IPS-NIHi7 (cell line): ENCODE data around the gene METTL26.

ENCODE experiments used
- DNase-seq: peaks from one replicate; pipeline ENCODE4 v3.0.0; 2012; ENCODE audit warnings: mixed read lengths; ENCODE audit errors: extremely low spot score

Gene METTL26

GRCh38 chr16:658679-659571 is 22.8 kb upstream of the METTL26 start:
- DNase-seq, result no peak

GRCh38 chr16:657487-657886 is 21.4 kb upstream of the METTL26 start:
- no peak for DNase-seq

DNA sequence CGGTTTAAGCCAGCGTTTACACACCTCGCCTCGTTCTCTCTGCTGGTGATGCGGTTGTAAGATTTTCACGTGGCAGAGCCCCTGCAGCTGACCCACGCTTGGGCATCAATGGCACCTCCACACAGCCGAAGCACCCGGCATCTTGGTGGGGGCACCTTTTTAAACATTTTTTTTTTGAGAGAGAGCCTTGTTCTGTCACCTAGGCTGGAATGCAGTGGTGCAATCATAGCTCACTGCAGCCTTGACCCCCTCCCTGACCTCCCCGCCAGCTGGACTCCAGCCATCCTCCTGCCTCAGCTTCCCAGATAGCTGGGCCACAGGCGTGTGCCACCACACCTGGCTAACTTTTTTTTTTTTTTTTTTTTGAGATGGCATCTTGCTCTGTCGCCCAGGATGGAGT is 17.9 kb upstream of the METTL26 start:
- no peak for DNase-seq

DNA sequence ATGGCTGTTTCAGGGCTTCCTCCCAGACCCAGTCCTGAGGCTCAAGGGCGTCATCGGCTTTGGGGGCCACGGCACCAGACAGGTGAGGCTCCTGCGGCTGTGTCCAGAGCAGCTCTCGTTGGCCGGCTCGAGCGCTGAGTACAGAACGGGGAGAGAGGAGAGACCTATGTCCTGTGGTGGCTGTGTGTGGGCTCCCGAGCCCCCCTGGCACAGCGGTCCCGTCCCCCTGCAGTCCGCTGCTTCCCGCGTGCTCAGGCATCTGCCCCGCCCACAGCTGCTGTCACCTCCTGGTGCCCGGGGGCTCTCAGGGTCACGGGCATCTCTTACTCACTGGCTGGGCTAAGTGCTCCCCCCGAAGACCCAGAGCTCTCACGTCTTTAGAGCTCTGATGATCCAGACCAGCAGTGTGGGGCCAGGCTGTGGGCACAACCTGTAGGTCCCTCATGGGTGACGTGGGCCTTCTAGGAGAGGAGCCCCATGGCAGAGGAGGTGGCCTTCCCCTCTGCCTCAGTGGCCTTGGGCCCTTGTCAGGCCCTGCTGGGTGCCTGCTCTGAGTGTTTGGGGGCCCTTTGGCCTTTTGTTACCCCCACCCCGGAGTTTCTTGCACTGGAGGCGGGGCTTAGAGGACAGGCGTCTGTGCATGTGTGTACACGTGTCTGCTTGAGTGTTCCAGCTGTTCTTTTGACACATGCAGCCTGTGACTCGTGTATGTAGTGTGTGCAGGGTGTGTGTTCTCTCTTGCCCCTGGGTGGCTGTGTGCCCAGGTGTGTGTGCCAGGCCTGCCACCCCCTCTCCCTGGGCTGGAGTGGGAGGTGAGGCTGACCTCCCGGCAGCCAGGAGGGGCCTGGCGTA is 16.6 kb upstream of the METTL26 start:
- no peak for DNase-seq

- DNase-seq, result no peak
Measured at GRCh38 chr16:651844-652243, 15.7 kb upstream of the METTL26 start.

GRCh38 chr16:649631-650030 is 13.5 kb upstream of the METTL26 start:
- DNase-seq, result no peak

- DNase-seq, result peak; percentile 97
Measured at GRCh38 chr16:648781-649589, 12.9 kb upstream of the METTL26 start, which contains the start of gene WDR90. TSS of gene WDR90 (plus strand) at chr16:649365. CDS start at chr16:649417, 52 bp downstream.

DNA sequence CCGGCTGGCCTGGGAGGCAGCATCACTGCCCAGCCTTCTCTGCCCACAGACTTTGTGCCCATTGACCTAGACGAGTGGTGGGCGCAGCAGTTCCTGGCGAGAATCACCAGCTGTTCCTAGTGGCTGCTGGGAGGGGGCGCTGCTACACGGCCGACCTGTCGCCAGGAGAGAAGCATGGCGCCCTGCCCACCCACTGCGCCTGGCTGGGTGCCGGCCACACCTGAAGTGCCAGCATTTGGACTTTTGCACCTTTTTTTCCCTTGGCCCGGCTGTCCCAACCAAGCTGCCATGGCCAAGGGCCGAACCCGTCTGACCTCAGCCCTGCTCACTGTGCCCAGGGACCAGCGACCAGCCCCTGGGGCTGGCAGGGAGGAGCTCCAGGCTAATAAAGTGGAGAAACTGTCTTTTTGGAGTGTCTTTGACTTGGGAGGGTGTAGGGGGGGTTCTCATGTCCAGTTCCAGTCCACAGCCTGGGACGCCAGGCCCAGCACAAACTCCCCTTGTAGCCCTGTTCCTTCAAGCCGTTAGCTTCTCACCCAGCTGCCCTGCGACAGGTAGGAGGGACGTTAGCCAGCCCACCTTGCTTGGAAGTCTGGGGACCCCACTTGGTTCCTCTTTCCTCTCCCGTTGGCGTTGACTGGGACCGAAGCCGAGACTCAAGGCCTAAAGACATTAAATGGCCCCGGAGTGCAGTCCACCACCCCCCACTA is 12.1 kb upstream of the METTL26 start:
- DNase-seq, result peak; percentile 71

GRCh38 chr16:647173-647902 is 11.2 kb upstream of the METTL26 start:
- no peak for DNase-seq

DNA sequence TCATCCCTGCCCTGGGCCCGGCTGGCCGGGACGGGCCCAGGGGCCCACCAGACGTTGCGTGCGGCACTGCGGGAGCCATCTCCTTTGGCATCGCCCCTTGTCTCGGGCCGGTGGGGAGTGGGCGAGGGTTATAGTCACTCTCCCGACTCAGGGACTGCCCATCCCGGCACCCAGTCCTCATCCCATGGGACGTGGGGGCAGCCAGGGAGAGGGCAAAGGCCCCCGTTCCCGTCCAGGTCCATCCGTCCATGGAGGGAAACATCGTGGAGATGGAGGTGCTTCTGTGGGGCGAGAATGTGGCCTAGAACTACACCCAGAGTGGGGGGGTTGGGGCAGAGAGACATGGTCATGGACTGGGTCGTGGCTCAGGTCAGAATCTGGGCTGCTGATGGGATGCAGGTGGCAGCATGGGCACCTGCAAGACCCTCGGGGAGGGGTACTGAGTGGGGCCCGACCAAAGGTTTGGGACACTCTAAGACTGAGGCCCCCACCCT is 10.6 kb upstream of the METTL26 start:
- DNase-seq, result no peak

GRCh38 chr16:645852-646678 is 10.0 kb upstream of the METTL26 start:
- no peak for DNase-seq

DNA sequence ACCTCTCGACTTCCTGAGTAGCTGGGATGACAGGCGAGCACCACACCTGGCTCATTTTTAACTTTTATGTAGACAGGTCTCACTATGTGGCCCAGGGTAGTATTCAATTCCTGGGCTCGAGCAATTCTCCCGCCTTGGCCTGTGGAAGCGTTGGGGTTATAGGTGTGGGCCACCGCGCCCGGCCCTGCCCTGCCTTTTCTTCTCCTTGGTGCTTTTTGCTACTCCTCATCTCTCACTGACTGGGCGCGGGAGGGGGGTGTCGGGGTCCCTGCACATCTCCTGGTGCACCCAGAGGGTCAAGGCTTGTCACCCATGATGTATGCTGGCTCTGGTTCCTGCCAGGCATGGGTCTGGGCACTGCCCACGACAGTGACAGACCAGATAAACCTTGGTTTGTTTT is 8.5 kb upstream of the METTL26 start:
- no peak for DNase-seq

- DNase-seq, result no peak
Measured at GRCh38 chr16:643050-643368, 6.9 kb upstream of the METTL26 start.

GRCh38 chr16:642189-643049 is 6.3 kb upstream of the METTL26 start:
- no peak for DNase-seq

- DNase-seq, result peak; percentile 92
Measured at GRCh38 chr16:641326-642188, 5.5 kb upstream of the METTL26 start, which contains the start of gene MCRIP2. TSS of gene MCRIP2 (plus strand) at chr16:641828. CDS start at chr16:641992, 164 bp downstream.

DNA sequence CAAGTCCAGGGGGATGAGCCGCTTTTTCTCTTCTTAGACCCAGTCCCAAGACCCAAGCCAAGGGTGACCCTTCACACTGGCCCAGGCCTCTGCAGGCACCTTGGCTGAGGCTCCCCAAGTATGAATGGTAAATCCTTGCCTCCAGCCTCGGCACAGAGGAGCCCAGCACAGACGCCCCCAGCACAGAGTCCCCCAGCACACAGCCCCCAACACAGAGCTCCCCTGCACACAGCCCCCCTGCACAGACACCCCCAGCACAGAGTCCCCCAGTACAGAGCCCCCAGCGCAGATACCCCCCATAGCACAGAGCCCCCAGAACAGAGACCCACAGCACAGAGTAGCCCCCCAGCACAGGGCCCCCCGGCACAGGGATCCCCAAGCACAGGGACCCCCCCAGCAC is 4.5 kb upstream of the METTL26 start:
- no peak for DNase-seq

- no peak for DNase-seq
Measured at GRCh38 chr16:638836-639235, 2.7 kb upstream of the METTL26 start.
